GM19438 (cell line): ENCODE measurements around the gene AGAP1.

Source experiments
- ATAC-seq: cut with Tn5 transposase; IDR thresholded peaks from one replicate; pipeline ENCODE4 v1.9.1; 2021; ENCODE audit warnings: low read depth; ENCODE audit not compliant: unreplicated experiment

AGAP1 gene

GRCh38 chr2:235963853-235964577, 470.2 kb downstream of the AGAP1 start:
- no peak for ATAC-seq

GRCh38 chr2:235964787-235965390, 471.0 kb downstream of the AGAP1 start:
- ATAC-seq = no peak

- ATAC-seq = no peak
These were observed 472.6 kb downstream of the AGAP1 start for GRCh38 chr2:235966396-235966795.

- no peak for ATAC-seq
These were observed 473.3 kb downstream of the AGAP1 start for GRCh38 chr2:235966932-235967757.

- no peak for ATAC-seq
These were observed 474.3 kb downstream of the AGAP1 start for GRCh38 chr2:235968155-235968554.

GRCh38 chr2:235968616-235969324, 474.9 kb downstream of the AGAP1 start:
- no peak for ATAC-seq

GRCh38 chr2:235970204-235971040, 476.6 kb downstream of the AGAP1 start:
- no peak for ATAC-seq

GRCh38 chr2:235976516-235976915, 482.7 kb downstream of the AGAP1 start:
- ATAC-seq = no peak

- no peak for ATAC-seq
These were observed 483.1 kb downstream of the AGAP1 start for GRCh38 chr2:235976956-235977355.

- no peak for ATAC-seq
These were observed 483.6 kb downstream of the AGAP1 start for GRCh38 chr2:235977445-235977844.

- ATAC-seq = no peak
These were observed 484.2 kb downstream of the AGAP1 start for GRCh38 chr2:235978022-235978421.

- no peak for ATAC-seq
These were observed 485.2 kb downstream of the AGAP1 start for GRCh38 chr2:235979037-235979436.

GRCh38 chr2:235979753-235980435, 486.1 kb downstream of the AGAP1 start:
- ATAC-seq = no peak

- ATAC-seq = no peak
These were observed 487.8 kb downstream of the AGAP1 start for GRCh38 chr2:235981631-235982030.

GRCh38 chr2:235983016-235983415, 489.2 kb downstream of the AGAP1 start:
- ATAC-seq = no peak

GRCh38 chr2:235984552-235984951, 490.7 kb downstream of the AGAP1 start:
- no peak for ATAC-seq

- no peak for ATAC-seq
These were observed 492.5 kb downstream of the AGAP1 start for GRCh38 chr2:235986361-235986760.

- ATAC-seq = no peak
These were observed 494.6 kb downstream of the AGAP1 start for GRCh38 chr2:235988271-235989015.

GRCh38 chr2:235989591-235989990, 495.7 kb downstream of the AGAP1 start:
- no peak for ATAC-seq
